GM12878 (cell line): ENCODE results near the gene RFLNA. TPM values are rescaled to one million over a fixed set of nuclear protein-coding genes. Genes with fewer than 3 reads are reported as not detected.

Experiments
- ATAC-seq: fragments of 200-7000 bp; cut with Tn5 transposase; 3 replicates; pipeline ENCODE4 v1.9.1; 2020; ENCODE audit warnings: mild to moderate bottlenecking, moderate library complexity
- BruUV-seq: library from RNA; stranded (reverse); fragments of 400-500 nt; replicated peaks from 2 replicates; lab custom pipeline; 2021; lab: Mats Ljungman, UMichigan
- CTCF ChIA-PET: fragments of 300-600 bp; sonication (Branson Sonifier 250); formaldehyde crosslinking; extraction: SDS; loops from one replicate; lab custom pipeline; 2021; ENCODE audit warnings: inconsistent platforms; lab: Yijun Ruan, JAX
- POLR2A ChIA-PET: fragments of 350-600 bp; formaldehyde crosslinking; extraction: SDS; loops from one replicate; lab custom pipeline; 2021; ENCODE audit warnings: inconsistent platforms; lab: Charles Lee
- RAD21 ChIA-PET: fragments of 300-600 bp; sonication (Branson Sonifier 250); formaldehyde crosslinking; loops from one replicate; lab custom pipeline; 2023; ENCODE audit warnings: antibody characterized with exemption; ENCODE audit not compliant: unreplicated experiment; lab: Charles Lee
- SMC1A ChIA-PET: fragments of 300-600 bp; sonication (Branson Sonifier 250); formaldehyde crosslinking; loops from one replicate; lab custom pipeline; 2023; ENCODE audit not compliant: unreplicated experiment, uncharacterized antibody; lab: Charles Lee
- DNase-seq: peaks from one replicate; pipeline ENCODE4 v3.0.0-alpha.2; 2011; ENCODE audit warnings: low read depth, low spot score
- FAIRE-seq: peaks from 3 replicates; lab custom pipeline; 2011; peaks lifted over from hg19 to GRCh38; lab: Jason Lieb, UNC
- H2AFZ ChIP-seq: 2 replicates; pipeline ENCODE4 v1.6.0; 2011; ENCODE audit warnings: low read depth, low read length, control low read depth; ENCODE audit not compliant: control insufficient read depth
- H3K27ac ChIP-seq: 2 replicates; pipeline ENCODE4 v1.5.1; 2011; ENCODE audit warnings: control low read depth; ENCODE audit not compliant: control insufficient read depth, insufficient read depth
- H3K27me3 ChIP-seq, 2 experiments: replicated peaks in 1 of 2; 2 replicates each; pipeline versions ENCODE4 v1.6.0 to v1.6.1; 2011; ENCODE audit warnings: low read length in 1 of 2; ENCODE audit not compliant: control insufficient read depth in 2 of 2, insufficient read depth in 2 of 2
- H3K36me3 ChIP-seq, 2 experiments: 2 replicates each; pipeline ENCODE4 v1.5.1; 2011; ENCODE audit warnings: low read length in 1 of 2; ENCODE audit not compliant: control insufficient read depth in 2 of 2, insufficient read depth in 2 of 2
- H3K4me1 ChIP-seq: 2 replicates; pipeline ENCODE4 v1.6.1; 2011; ENCODE audit warnings: mild to moderate bottlenecking, low read length, moderate library complexity, mixed read lengths; ENCODE audit not compliant: control insufficient read depth, insufficient read depth
- H3K4me2 ChIP-seq: 2 replicates; pipeline ENCODE4 v1.6.0; 2011; ENCODE audit warnings: control low read depth; ENCODE audit not compliant: control insufficient read depth, insufficient read depth
- H3K4me3 ChIP-seq: fragments of 200-600 bp; sonication (generic); 2 replicates; pipeline ENCODE4 v1.5.1; 2016
- H3K79me2 ChIP-seq: 2 replicates; pipeline ENCODE4 v1.6.0; 2011; ENCODE audit warnings: low read length; ENCODE audit not compliant: control insufficient read depth, insufficient read depth
- H3K9ac ChIP-seq: 2 replicates; pipeline ENCODE4 v1.8.0; 2011; ENCODE audit warnings: low read length, control low read depth, mixed read lengths; ENCODE audit not compliant: control insufficient read depth, insufficient read depth
- H3K9me3 ChIP-seq: replicated peaks from 3 replicates; pipeline ENCODE4 v1.5.1; 2011; ENCODE audit warnings: mild to moderate bottlenecking, low read length; ENCODE audit not compliant: control insufficient read depth, insufficient read depth
- H4K20me1 ChIP-seq: 2 replicates; pipeline ENCODE4 v1.6.0; 2011; ENCODE audit not compliant: control insufficient read depth, insufficient read depth
- BCLAF1 ChIP-seq: fragments of 450-650 bp; IDR thresholded peaks from 2 replicates; pipeline ENCODE4 v1.6.1; 2017; ENCODE audit warnings: antibody characterized with exemption, mild to moderate bottlenecking, moderate library complexity
- BHLHE40 ChIP-seq, 2 experiments: fragments of 450-650 bp in 1 of 2; IDR thresholded peaks; 2 replicates each; pipeline ENCODE4 v1.6.1; 2011 to 2017; ENCODE audit warnings: low read depth in 2 of 2, borderline replicate concordance in 1 of 2, improper control_type of control experiment in 1 of 2, low read length in 1 of 2, mild to moderate bottlenecking in 1 of 2
- BRCA1 ChIP-seq: IDR thresholded peaks from 2 replicates; pipeline ENCODE4 v1.6.1; 2011; ENCODE audit warnings: low read depth, low read length, improper control_type of control experiment
- FOXK2 ChIP-seq: fragments of 450-650 bp; IDR thresholded peaks from 2 replicates; pipeline ENCODE4 v1.6.1; 2017; ENCODE audit warnings: mild to moderate bottlenecking, moderate library complexity
- MEF2A ChIP-seq: IDR thresholded peaks from 2 replicates; pipeline ENCODE4 v1.6.1; 2011; ENCODE audit warnings: low read depth, mild to moderate bottlenecking, low read length, moderate library complexity; ENCODE audit not compliant: insufficient read depth
- MYB ChIP-seq: fragments of 150-350 bp; IDR thresholded peaks from 2 replicates; pipeline ENCODE4 v1.6.1; 2014; ENCODE audit warnings: mild to moderate bottlenecking, low read depth, low read length, borderline replicate concordance
- NR2C1 ChIP-seq: fragments of 450-650 bp; IDR thresholded peaks from 2 replicates; pipeline ENCODE4 v1.6.1; 2017; ENCODE audit warnings: antibody characterized with exemption, mild to moderate bottlenecking, moderate library complexity
- RBBP5 ChIP-seq: fragments of 200-600 bp; sonication (generic); conservative IDR thresholded peaks from 2 replicates; pipeline ENCODE4 v1.6.1; 2016
- RUNX3 ChIP-seq: IDR thresholded peaks from 2 replicates; pipeline ENCODE4 v1.6.1; 2012; ENCODE audit warnings: low read length, inconsistent platforms
- SMAD1 ChIP-seq: fragments of 450-650 bp; IDR thresholded peaks from 2 replicates; pipeline ENCODE4 v1.6.1; 2018; ENCODE audit warnings: mild to moderate bottlenecking, low read depth; ENCODE audit not compliant: partially characterized antibody
- SMARCA5 ChIP-seq: fragments of 450-650 bp; IDR thresholded peaks from 2 replicates; pipeline ENCODE4 v1.6.1; 2017; ENCODE audit warnings: mild to moderate bottlenecking
- SPI1 ChIP-seq: IDR thresholded peaks from 2 replicates; pipeline ENCODE4 v1.6.1; 2011; ENCODE audit warnings: low read depth, mild to moderate bottlenecking, low read length, moderate library complexity, borderline replicate concordance; ENCODE audit not compliant: insufficient read depth
- SREBF2 ChIP-seq: IDR thresholded peaks from 2 replicates; pipeline ENCODE4 v1.6.1; 2012; ENCODE audit warnings: mild to moderate bottlenecking, low read length
- SUZ12 ChIP-seq: fragments of 200-600 bp; sonication (generic); IDR thresholded peaks from one replicate; pipeline ENCODE4 v1.6.1; 2018; ENCODE audit warnings: antibody characterized with exemption, mild to moderate bottlenecking; ENCODE audit not compliant: unreplicated experiment
- ZNF217 ChIP-seq: fragments of 450-650 bp; IDR thresholded peaks from 2 replicates; pipeline ENCODE4 v1.6.1; 2017; ENCODE audit warnings: antibody characterized with exemption, mild to moderate bottlenecking
- ZZZ3 ChIP-seq: IDR thresholded peaks from 2 replicates; pipeline ENCODE4 v1.6.1; 2011; ENCODE audit warnings: low read depth; ENCODE audit not compliant: control insufficient read depth, insufficient read length
- WGBS: methylation state at CpG from one replicate; pipeline ENCODE4 v1.1.6; 2016; ENCODE audit warnings: low lambda C conversion rate; ENCODE audit not compliant: insufficient replicate concordance, insufficient coverage; ENCODE audit errors: missing lambda C conversion rate; 5-methylcytosine and 5-hydroxymethylcytosine counted together
- in situ Hi-C: fragments of 300-500 bp; cut with MboI; formaldehyde crosslinking; loops from 9 replicates; pipeline ENCODE4 v1.14.3; 2018; ENCODE audit warnings: mixed read lengths
- intact Hi-C: fragments of 100-400 bp; cut with micrococcal nuclease; formaldehyde crosslinking; loops from one replicate; pipeline ENCODE4 v1.14.2; 2022; ENCODE audit not compliant: unreplicated experiment
- polyA plus RNA-seq, 11 experiments: library from polyadenylated mRNA; depleted of rRNA in 4 of 11; unstranded in 6 of 11; stranded (reverse) in 5 of 11; fragments of >200 nt; fragmentation: Nextera tagmentation in 4 of 11; fragmentation: Illumina TruSeq in 1 of 11; extraction: Ambion mirVana in 4 of 11; extraction: Trizol in 1 of 11; gene quantifications; 1 replicate in 1 of 11; 2 replicates in 10 of 11; pipeline versions ENCODE4 v1.2.1 to v1.2.3, GENCODE V29; 2011 to 2016; ENCODE audit warnings: inconsistent platforms in 2 of 11, missing spikeins in 2 of 11, low read depth in 1 of 11
- total RNA-seq, 4 experiments: library from RNA; depleted of rRNA in 3 of 4; stranded (reverse); fragments of >200 nt in 3 of 4; fragmentation: Illumina TruSeq in 1 of 4; extraction: Trizol in 1 of 4; gene quantifications; 2 replicates each; pipeline versions ENCODE4 v1.2.1 to v1.2.3, GENCODE V29; 2013 to 2021

RFLNA gene
- total and polyA plus RNA-seq, 10 of the 15 experiments (the other 5 are each of a cell fraction or from before 2014, with no cell fraction given) = 0.08 TPM; not detected in 9

GRCh38 chr12:124309231-124309630 lies 14.3 kb downstream of the RFLNA start:
- H3K4me3 ChIP-seq = no peak overlapping the region
- no peaks in the 10 kb centered on the region for H4K20me1 ChIP-seq
- ATAC-seq (no peak), FAIRE-seq (no peak), DNase-seq (no peak)
- BruUV-seq = no TSS peak
- H3K27me3 ChIP-seq = no peaks in the 10 kb centered on the region; a peak in 1 of 4 replicates
- in situ Hi-C loops (no loop called here), intact Hi-C loops (no loop called here)
- H3K9ac ChIP-seq = no peak overlapping the region
- POLR2A ChIA-PET = no interaction called here
- H3K4me2 ChIP-seq = no peak overlapping the region
- 67% methylated on average over 16 of the region's 16 CpGs for WGBS
- no peaks in the 10 kb centered on the region for H3K4me1 ChIP-seq
- H3K79me2 ChIP-seq = no peaks in the 10 kb centered on the region
- TF ChIP-seq BRCA1 (no peak), MYB (no peak), BHLHE40 (IDR thresholded peaks at IDR 0.05; ENCODE audit: borderline replicate concordance in 1 of 2, low read depth in 2 of 2, low read length in 1 of 2) (no peak), ZZZ3 (no peak), FOXK2 (no peak), NR2C1 (no peak), ZNF217 (no peak), SPI1 (no peak), MEF2A (no peak)
- CTCF ChIA-PET = no interaction called here
- no peak overlapping the region for H3K27ac ChIP-seq
- SMC1A ChIA-PET = no interaction called here
- no peaks in the 10 kb centered on the region for H3K9me3 ChIP-seq
- H2AFZ ChIP-seq = no peak overlapping the region
- H3K36me3 ChIP-seq = no peaks in the 10 kb centered on the region
- RAD21 ChIA-PET = no interaction called here

GRCh38 chr12:124309744-124310143 lies 14.9 kb downstream of the RFLNA start:
- ChIA-PET SMC1A (no interaction called here), POLR2A (no interaction called here), CTCF (no interaction called here)
- ATAC-seq (no peak), DNase-seq (no peak), FAIRE-seq (no peak)
- H3K4me1 ChIP-seq = no peaks in the 10 kb centered on the region
- no peaks in the 10 kb centered on the region for H3K36me3 ChIP-seq
- BruUV-seq = no TSS peak
- H3K9me3 ChIP-seq = no peaks in the 10 kb centered on the region
- no peak overlapping the region for H3K27ac ChIP-seq
- no peak overlapping the region for H3K4me3 ChIP-seq
- no peaks in the 10 kb centered on the region for H4K20me1 ChIP-seq
- WGBS = 41% methylated on average over 6 of the region's 7 CpGs
- no peaks in the 10 kb centered on the region for H3K79me2 ChIP-seq
- intact Hi-C loops (no loop called here), in situ Hi-C loops (no loop called here)
- H2AFZ ChIP-seq = no peak overlapping the region
- no peak for TF ChIP-seq SREBF2
- no peak for TF ChIP-seq SMARCA5
- no peak for TF ChIP-seq SMAD1
- no peak for TF ChIP-seq SUZ12
- TF ChIP-seq RBBP5 = no peak
- TF ChIP-seq BCLAF1 = no peak
- TF ChIP-seq RUNX3 = no peak
- TF ChIP-seq, all 136 proteins: peak for 0
- RAD21 ChIA-PET = no interaction called here
- Histone ChIP-seq H3K9ac (no peak overlapping the region), H3K27me3 (no peaks in the 10 kb centered on the region), H3K4me2 (no peak overlapping the region)
